K562 (cell line): ENCODE results near the gene LRRC51. TPM values are rescaled to one million over a fixed set of nuclear protein-coding genes. Genes with fewer than 3 reads are reported as not detected.
A peak's percentile ranks its signal among the peaks of the same experiment; 100 is the strongest.

Experiments used
- ARNT ChIP-seq, 2 experiments: fragments of 450-650 bp; IDR thresholded peaks; 2 replicates each; pipeline ENCODE4 v1.6.1; 2016; ENCODE audit warnings: mild to moderate bottlenecking in 1 of 2
- BACH1 ChIP-seq: fragments of 200-800 bp; sonication (Bioruptor generic); IDR thresholded peaks from 2 replicates; pipeline ENCODE4 v1.6.1; 2016; ENCODE audit warnings: missing genetic modification characterization, missing compliant biosample characterization
- CEBPG ChIP-seq, 3 experiments: fragments of 200-800 bp in 1 of 3; sonication (Bioruptor generic) in 1 of 3; sonication (generic) in 1 of 3; formaldehyde crosslinking in 1 of 3; IDR thresholded peaks in 2 of 3; conservative IDR thresholded peaks in 1 of 3; 2 replicates each; pipeline versions ENCODE4 v1.6.1 to v1.8.0; 2016 to 2022; ENCODE audit warnings: missing compliant biosample characterization in 2 of 3, missing genetic modification characterization in 2 of 3, mild to moderate bottlenecking in 1 of 3, missing genetic modification reagents in 1 of 3
- MTA3 ChIP-seq: fragments of 450-650 bp; formaldehyde crosslinking; IDR thresholded peaks from 2 replicates; pipeline ENCODE4 v1.6.1; 2017; ENCODE audit warnings: mild to moderate bottlenecking, borderline replicate concordance
- NELFE ChIP-seq: IDR thresholded peaks from 2 replicates; pipeline ENCODE4 v1.6.1; 2011; ENCODE audit warnings: mild to moderate bottlenecking; ENCODE audit not compliant: insufficient read depth, insufficient read length
- SPI1 ChIP-seq: IDR thresholded peaks from 2 replicates; pipeline ENCODE4 v1.6.1; 2011; ENCODE audit warnings: low read depth, low read length, control low read depth, borderline replicate concordance
- TAF1 ChIP-seq: IDR thresholded peaks from 2 replicates; pipeline ENCODE4 v1.6.1; 2011; ENCODE audit warnings: mild to moderate bottlenecking, low read length, moderate library complexity; ENCODE audit not compliant: insufficient read depth, control insufficient read depth, severe bottlenecking; ENCODE audit errors: extremely low read depth
- ZBTB40 ChIP-seq, 2 experiments: fragments of 450-650 bp in 1 of 2; sonication (generic) in 1 of 2; formaldehyde crosslinking in 1 of 2; IDR thresholded peaks; 2 replicates each; pipeline versions ENCODE4 v1.7.1 to v1.9.0; 2016 to 2022; ENCODE audit warnings: inconsistent platforms in 1 of 2, mild to moderate bottlenecking in 1 of 2, missing genetic modification reagents in 1 of 2
- ZKSCAN8 ChIP-seq: fragments of 200-800 bp; sonication (Bioruptor generic); IDR thresholded peaks from 2 replicates; pipeline ENCODE4 v1.6.1; 2016; ENCODE audit warnings: missing genetic modification characterization, missing compliant biosample characterization
- ZNF280B ChIP-seq: fragments of 250-450 bp; sonication (Bioruptor Pico); IDR thresholded peaks from 2 replicates; pipeline ENCODE4 v1.5.1; 2021; ENCODE audit warnings: mild to moderate bottlenecking
- ZNF57 ChIP-seq: fragments of 450-650 bp; formaldehyde crosslinking; IDR thresholded peaks from 2 replicates; pipeline ENCODE4 v1.4.0; 2020; ENCODE audit warnings: mild to moderate bottlenecking, moderate library complexity
- polyA plus RNA-seq, 8 experiments: library from polyadenylated mRNA; depleted of rRNA in 4 of 8; stranded (reverse) in 5 of 8; unstranded in 3 of 8; fragments of >200 nt; fragmentation: Nextera tagmentation in 2 of 8; fragmentation: Illumina TruSeq in 1 of 8; extraction: Ambion mirVana in 2 of 8; extraction: Trizol in 1 of 8; gene quantifications; 2 replicates each; pipeline versions ENCODE4 v1.2.1 to v1.2.3, GENCODE V29; 2011 to 2014; ENCODE audit warnings: inconsistent platforms in 1 of 8, missing spikeins in 1 of 8
- total RNA-seq, 7 experiments: library from RNA; depleted of rRNA in 6 of 7; stranded (reverse); fragments of >200 nt in 6 of 7; fragmentation: Illumina TruSeq in 2 of 7; extraction: Trizol in 2 of 7; gene quantifications; 2 replicates each; pipeline versions ENCODE4 v1.2.1 to v1.2.3, GENCODE V29; 2011 to 2021; ENCODE audit warnings: low replicate concordance in 1 of 7
- TF ChIP-seq, protein P1 (sequence below): fragments of 250-450 bp; sonication (Bioruptor Pico); IDR thresholded peaks from 2 replicates; pipeline ENCODE4 v1.8.0; 2021; ENCODE audit warnings: moderate library complexity, mild to moderate bottlenecking, inconsistent platforms

Gene LRRC51
- total and polyA plus RNA-seq, 9 of the 15 experiments (the other 6 are each of a cell fraction or from before 2014, with no cell fraction given), result 4.7 to 10.6 (median 5.6) TPM

DNA sequence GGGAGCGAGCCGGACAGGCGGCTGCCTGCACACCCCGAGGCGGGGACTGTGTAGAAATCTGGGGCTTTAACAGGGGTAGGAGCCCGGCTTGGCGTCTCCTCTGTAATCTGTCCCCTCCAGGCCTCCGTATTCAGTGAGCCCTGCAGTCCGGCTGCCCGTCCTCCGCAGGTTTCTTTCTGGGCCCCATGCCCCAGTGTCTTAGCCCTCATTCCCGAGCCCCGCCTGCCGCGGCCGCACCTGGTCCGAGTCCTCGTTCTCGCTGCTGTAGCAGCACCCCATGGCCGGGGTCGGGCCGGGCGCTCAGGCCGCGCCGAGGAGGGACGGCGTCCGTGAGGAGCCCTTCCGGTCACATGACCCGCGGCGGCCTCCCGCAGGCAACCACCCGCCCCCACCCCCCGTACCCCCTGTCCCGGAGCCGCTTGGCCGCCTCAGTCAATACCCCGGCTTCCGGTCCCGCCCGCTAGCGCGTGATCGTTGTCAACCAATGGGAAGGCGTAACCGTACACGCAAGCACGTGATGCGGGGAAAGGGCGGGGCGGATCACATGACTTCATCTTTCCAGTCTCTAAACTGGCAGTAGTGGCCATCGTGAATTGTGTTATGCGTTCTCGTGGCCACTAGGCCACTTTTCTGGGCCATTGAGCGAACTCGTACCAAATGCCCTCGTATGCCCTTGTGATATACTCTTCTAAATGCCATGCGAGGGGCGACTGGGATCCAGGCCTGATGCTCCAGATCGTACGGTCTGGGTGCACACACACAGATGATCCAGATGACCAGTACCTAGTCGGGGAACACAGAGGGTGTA lies 22.5 kb downstream of the LRRC51 start, which contains the start of gene LAMTOR1 (continued):
- TF ChIP-seq ZBTB40 (IDR thresholded peaks at IDR 0.05), result peak; percentile 87
- no peak for TF ChIP-seq ZBTB40 (CRISPR knock-in tag; IDR thresholded peaks at IDR 0.05)
- peak; percentile 73 for TF ChIP-seq TAF1
- peak; percentile 68; the same call in 1 of the 2 replicates for TF ChIP-seq BACH1 (tag)
- no peak for TF ChIP-seq NELFE
- peak; percentile 92 for TF ChIP-seq MTA3
- TF ChIP-seq ZKSCAN8 (CRISPR knock-in tag), result no peak
- peak; percentile 31 to 48; a peak in 1 of 4 replicates for TF ChIP-seq ARNT (IDR thresholded peaks at IDR 0.05)
- TF ChIP-seq, protein P1, sequence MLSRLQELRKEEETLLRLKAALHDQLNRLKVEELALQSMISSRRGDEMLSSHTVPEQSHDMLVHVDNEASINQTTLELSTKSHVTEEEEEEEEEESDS (CRISPR knock-in tag), result no peak
- TF ChIP-seq SPI1, result no peak
- no peak for TF ChIP-seq ZNF280B (CRISPR knock-in tag)
- no peak for TF ChIP-seq ZNF57 (CRISPR knock-in tag)
- TF ChIP-seq CEBPG (CRISPR knock-in tag; IDR thresholded peaks at IDR 0.05), result no peak
- TF ChIP-seq CEBPG (tag; conservative IDR thresholded peaks at IDR 0.05 in 1 of 2, IDR thresholded peaks at IDR 0.05 in 1 of 2), result no peak
